DMS153 (cell line): ENCODE measurements around the gene DGKQ.
"Not testable (repeated sequence)": the region's sequence is repeated elsewhere in the genome, so short reads cannot be mapped to it uniquely, and the experiment has no call there.

ENCODE experiments used
- DNase-seq: peaks from one replicate; lab custom pipeline; 2025; lab: John Stamatoyannopoulos, UW

Gene DGKQ

DNA sequence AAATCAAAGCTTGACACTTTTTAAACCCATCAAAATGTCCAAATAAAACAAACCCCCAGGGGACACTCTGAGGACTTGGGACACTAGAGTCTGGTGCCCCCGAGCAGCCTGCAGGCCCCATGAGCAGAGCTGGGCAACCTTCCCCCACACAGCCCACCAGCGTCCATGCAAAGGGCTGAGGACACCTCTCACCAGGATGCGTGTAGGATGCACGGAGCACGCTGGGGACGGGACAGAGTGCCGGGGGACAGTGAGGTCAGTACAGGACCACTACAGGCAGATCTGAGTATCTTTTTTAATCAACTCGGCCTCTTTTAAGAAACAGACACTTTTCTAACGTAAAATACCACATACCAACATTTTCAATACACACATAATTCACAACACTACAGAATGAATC lies 48.2 kb downstream of the DGKQ start:
- DNase-seq = no peak

DNA sequence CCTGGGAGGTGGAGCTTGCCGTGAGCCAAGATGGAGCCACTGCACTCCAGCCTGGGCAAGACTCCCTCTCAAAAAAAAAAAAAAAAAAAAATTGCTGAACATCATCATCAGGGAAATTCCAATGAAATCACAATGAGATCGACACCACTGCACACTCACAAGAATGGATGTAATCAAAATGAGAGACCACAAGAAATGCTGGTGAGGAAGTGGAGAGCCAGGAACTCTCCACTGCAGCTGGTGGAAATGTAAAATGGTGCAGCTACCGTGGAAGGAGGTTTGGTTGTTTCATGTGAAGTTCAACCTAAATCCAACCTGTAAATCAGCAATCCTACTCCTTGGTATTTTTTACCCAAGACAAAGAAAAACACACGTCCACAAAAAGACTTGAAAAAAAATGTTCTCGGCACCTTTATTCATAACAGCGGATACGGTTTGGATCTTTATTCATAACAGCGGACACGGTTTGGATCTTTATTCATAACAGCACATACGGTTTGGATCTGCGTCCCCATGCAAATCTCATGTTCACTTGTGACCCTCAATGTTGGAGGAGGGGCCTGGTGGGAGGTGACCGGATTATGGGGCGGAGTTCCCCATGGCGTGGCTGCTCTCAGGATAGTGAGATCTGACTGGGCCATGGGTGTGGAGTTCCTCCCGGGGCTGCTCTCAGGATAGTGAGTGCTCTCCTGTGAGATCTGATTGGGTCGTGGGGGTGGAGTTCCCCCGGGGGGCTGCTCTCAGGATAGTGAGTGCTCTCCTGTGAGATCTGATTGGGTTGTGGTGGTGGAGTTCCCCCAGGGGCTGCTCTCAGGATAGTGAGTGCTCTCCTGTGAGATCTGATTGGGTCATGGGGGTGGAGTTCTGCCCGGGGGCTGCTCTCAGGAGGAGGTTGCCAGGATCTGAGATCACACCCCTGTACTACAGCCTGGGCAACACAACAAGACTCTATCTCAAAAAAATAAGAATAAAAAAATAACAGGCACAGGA lies 49.0 kb downstream of the DGKQ start:
- DNase-seq = no peak

DNA sequence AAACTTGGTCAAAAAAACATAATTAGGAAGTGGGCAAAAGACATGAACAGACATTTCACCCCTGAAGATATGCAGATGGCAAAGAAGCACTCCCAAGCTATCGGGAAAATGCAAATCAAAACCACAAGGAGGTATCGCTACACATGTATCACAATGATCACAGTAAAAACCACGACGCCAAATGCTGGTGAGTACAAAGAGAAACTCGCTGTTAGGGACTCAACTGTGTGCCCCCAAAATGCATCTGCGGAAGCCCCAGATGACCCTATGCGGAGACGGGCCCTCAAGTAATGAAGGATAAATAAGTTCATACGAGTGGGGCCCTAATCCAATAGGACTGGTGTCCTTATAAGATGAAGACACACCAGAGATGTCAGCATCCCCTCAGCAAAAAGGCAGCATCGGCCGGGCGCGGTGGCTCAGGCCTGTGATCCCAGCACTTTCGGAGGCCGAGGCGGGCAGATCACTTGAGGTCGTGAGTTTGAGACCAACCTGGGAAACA lies 51.5 kb downstream of the DGKQ start:
- DNase-seq = no peak

DNA sequence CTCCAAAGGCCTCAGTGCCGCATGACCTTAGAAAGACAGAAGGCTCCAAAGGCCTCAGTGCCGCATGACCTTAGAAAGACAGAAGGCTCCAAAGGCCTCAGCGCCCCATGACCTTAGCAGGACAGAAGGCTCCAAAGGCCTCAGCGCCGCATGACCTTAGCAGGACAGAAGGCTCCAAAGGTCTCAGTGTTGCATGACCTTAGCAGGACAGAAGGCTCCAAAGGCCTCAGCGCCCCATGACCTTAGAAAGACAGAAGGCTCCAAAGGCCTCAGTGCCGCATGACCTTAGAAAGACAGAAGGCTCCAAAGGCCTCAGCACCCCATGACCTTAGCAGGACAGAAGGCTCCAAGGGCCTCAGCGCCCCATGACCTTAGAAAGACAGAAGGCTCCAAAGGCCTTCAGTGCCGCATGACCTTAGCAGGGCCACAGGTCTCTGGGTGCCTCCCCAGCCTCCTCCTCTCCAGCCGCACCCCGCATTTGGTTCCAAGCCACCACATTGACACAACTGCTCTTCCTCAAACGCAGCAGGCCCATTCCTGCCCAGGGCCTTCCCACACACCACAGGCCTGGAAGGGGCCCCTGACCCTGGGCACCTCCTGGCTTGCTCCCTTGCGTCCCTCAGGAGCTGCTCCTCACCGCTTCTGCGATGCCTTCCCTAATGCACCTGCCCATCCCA lies 54.2 kb downstream of the DGKQ start:
- not testable (repeated sequence) for DNase-seq

DNA sequence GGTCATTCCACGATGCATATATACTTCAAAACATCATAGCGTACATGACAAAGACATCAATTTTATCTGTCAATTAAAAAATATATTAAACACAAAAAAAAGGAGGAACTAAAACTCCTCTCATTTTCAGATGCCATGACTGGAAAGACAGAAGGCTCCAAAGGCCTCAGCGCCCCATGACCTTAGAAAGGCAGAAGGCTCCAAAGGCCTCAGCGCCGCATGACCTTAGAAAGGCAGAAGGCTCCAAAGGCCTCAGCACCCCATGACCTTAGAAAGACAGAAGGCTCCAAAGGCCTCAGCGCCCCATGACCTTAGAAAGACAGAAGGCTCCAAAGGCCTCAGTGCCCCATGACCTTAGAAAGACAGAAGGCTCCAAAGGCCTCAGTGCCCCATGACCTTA lies 54.8 kb downstream of the DGKQ start:
- DNase-seq = not testable (repeated sequence)

DNA sequence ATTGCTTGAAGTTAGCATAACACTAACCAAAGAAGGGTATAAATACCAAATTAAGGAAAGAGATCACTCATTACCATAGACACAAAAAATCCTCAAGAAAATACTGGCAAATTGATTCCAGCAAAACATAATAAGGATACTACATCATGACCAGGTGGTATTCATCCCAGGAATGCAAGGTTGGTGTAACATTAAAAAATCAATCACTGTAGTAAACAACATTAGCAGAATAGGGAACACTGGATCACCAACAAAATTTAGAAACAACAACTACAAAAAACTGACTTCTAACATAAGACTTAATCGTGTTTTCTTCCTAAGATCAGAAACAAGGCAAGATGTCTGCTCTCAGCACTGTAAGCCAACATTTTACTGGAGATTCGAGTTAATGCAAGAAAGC lies 55.4 kb downstream of the DGKQ start:
- no peak for DNase-seq

DNA sequence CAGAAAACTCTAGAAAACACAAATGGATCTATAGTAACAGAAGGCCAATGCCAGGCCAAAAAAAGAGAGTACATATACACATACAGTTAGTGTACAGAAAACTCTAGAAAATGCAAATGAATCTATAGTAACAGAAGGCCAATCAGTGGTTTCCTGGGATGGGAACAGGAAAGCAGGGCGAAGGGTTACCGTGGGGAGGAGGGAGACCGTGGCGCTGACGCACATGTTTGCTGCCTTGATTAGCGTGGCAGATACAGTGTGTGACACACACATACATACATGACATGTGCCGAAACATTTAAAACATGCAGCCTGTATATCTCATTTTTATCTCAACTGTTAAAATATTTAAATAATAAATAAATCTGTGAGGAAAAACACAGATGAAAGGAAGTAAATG lies 55.9 kb downstream of the DGKQ start:
- no peak for DNase-seq

DNA sequence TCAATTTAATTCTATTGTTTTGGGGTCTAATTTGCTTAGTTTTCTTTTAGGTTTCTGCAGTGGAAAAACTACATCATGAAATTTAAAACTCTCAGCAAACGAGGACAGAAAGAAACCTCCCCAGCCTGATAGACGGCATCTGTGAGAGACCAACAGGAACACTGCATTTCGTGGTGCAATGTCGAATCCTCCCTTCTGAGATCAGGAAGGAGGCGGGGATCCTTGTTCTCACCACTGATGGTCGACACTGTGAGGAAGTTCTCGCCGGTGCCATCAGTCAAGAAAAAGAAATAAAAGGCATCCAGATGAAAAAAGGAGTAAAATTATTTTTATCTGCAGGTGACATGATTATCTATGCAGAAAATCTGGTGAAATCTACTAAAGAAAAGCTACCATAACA lies 57.8 kb downstream of the DGKQ start:
- DNase-seq = no peak

DNA sequence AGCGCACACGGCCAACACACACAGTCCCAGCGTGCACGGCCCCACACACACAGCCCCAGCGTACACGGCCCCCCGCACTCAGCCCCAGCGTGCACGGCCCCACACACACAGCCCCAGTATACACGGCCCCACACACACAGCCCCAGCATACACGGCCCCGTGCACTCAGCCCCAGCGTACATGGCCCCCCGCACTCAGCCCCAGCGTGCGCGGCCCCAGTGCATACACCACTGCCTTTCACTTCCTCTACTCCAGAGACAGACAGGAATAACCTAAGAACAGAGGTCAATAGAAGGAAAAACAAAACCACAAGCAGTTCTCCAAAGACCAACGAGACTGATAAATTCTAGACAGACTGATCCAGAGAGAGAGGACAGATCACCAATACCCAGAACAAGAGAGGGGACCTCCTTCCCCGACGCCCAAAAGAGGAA lies 58.3 kb downstream of the DGKQ start:
- no peak for DNase-seq

DNA sequence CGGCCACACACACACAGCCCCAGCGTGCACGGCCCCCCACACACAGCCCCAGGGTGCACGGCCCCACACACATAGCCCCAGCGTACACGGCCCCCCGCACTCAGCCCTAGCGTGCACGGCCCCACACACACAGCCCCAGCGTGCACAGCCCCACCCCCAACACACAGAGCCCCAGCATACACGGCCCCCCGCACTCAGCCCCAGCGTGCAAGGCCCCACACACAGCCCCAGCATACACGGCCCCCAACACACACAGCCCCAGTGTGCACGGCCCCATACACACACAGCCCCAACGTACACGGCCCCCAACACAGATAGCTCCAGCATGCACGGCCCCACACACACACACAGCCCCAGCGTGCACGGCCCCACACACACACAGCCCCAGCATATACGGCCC lies 58.8 kb downstream of the DGKQ start:
- DNase-seq = no peak

DNA sequence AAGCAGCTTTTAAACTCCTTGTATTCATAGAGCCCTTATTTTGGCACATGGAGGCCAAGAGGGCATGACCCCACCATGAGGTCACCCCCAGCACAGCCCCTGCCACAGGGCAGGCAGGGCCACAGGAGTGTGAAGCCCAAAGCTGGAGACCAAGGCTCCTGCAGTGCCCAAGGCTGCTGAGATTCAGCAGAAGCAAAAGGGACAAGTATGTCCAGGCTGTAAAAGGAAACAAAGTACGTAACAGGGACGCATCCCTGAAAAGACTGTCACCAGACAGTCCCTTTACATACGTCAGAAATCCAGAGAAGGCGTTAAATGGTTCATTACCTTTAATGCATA lies 60.1 kb downstream of the DGKQ start:
- no peak for DNase-seq

DNA sequence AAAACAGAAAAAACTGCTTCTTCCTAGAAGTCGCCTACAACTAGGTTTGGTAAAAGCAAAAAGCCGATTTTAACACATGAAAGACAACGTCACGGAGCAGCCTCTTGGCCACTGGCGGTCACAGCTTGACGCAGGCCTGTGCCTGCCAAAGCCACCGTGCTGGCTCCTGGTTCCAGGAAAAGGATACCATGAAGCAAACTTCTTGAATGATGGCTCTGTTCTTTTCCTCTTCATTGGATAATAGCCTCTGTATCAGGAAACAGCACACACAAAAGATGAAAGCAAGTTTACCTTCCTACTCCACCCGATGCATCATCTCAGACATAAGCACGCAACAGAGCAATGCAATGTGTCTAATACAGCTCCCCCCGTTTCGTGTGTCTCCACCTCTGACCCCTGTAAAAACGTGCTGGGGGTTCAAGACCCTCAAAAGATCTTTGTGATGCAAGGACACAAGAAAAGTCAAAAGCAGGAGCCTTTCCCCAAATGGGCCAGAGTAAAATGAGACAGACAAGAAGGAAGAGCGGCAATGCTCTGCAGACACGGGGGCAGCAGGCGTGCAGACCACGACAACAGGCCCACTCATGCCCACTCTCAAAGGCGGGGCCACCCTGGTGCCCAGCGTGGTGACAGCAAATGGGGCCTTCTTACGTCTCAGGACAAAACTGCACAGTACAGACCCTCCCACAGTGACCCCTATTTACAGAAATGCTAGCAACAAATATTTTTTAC lies 60.7 kb downstream of the DGKQ start:
- DNase-seq = peak; percentile 4

DNA sequence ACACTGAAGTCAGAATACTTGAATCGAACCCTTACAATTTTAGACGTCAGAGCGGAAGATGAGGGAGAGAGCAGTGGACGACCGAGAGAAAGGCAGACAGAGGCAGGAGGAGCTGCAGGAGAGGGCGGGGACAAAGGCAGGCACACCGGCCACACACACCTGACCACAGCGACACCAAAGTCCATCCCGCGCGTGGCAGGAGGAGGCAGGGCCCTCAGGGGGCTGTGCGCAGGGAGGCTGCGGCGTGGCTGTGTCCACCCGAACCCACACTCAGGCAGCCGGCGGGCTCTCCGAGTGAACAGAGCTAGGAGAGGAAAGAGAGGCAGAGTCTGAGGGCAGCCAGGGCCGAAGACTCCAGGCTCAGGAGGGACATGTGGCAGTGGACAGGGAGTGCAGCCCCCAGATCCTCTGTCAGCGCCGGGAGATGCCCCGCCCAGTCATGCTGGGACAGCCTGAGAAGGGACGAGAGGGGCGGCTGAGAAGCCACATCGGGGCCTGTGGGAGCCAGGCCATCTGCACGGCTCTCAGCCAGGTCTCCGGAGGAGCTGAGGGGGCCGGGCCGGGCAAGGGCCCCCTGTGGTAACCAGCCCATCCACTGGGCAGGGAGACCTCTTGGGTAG lies 61.4 kb downstream of the DGKQ start:
- DNase-seq = no peak

DNA sequence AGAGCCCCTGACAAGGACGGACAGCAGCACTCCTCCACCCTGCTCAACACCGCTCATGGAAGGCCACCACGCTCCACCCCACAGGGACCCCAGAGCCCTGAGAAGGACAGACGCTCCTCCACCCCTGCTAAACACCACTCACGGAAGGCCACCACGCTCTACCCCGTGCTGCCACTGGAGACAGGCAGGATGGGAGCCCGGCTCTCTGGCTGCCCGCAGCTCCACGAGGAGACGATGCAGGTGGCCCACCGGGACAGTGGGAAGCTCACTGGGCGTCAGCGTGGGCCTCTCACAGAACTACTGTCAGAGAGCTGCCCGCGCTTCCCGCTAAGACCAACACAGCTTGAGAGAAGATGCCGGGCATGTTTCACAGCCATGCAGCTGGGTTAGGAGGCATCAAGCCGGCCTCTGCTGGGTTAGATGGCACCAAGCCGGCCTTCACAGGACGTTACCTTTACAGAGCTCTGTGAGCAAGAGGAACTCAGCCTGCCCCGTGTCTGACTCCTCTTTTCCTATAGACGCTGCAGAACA lies 62.1 kb downstream of the DGKQ start:
- no peak for DNase-seq

DNA sequence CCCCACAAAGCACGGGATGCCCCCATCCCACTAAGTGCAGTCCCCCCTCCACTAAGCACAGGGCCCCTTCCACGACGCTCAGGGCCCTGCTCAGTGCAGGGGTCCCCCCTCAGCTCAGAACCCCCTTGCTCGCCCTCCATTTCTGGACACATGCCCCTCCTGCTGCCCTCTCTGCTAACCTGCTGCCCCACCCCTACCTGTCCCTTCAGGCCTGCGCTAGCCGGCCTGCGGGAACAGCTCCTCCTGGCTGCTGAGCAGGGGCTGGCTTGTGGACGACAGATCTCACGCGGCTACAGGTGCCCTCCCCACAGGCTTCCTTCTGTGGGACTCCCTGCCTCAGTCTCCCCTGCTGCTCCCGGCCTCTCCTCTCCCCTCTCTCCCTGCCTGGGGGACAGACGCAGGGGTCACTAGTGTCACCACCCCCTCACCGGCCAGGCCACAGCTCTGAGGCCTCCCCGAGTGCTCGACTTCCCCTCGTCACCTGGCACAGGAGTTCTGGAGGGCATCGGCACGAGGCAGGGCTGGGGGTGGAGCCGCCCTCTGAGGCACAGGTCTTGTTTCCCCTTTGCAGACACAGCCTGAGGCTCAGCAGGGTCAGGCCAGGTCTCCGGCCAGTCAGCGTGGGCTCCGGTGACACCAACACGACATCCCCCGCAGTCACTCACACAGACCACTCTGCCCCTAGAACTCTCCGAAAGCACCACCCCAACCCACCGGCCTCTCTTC lies 62.8 kb downstream of the DGKQ start:
- DNase-seq = no peak

DNA sequence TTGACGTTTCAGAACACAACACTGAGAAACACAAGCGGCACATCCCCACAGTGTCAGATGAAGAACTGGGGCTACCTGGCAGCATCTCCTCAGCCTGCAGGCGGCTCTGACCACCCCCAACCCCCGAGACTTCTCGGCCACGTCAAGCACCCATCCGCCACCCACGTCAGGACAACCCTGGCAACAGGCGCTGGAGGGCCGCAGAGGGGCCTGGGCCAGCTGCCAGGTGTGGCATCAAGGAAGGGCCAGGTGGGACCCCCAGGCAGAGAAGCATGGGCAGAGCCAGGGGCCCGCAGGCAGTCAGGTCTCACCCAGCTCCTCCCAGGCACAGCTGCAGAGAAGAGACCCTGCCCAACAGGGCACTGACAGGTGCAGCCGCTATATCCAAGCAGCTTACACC lies 63.5 kb downstream of the DGKQ start:
- no peak for DNase-seq

DNA sequence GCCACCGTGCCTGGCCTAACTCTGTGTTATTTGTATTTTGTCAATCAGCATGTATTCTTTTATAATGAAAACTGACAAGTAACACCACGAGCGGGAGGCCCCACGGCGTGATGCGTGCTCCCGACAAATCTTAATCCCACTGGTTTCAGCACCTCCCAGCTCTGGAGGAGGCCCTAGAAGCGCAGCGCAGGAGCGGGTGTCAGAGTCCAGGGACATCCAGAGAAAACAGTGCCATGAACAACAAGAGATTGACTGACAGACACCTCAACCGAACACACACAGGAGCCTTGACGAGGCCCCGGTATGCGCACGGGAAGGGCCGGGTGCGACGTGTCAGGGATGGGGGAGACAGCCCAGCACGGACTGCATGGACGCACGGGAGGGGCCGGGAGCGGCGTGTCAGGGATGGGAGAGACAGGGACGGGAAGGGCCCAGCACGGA lies 64.2 kb downstream of the DGKQ start:
- DNase-seq = no peak
